Astrocyte (in vitro differentiated cells and primary cell): ENCODE results near the gene HTR3B. TPM values are rescaled to one million over a fixed set of nuclear protein-coding genes. Genes with fewer than 3 reads are reported as not detected.
A peak's percentile ranks its signal among the peaks of the same experiment; 100 is the strongest.

Source experiments
- DNase-seq: peaks from one replicate; pipeline ENCODE4 v3.0.0-alpha.2; 2010; ENCODE audit warnings: low read depth
- FAIRE-seq: peaks from 2 replicates; lab custom pipeline; 2011; peaks lifted over from hg19 to GRCh38; lab: Jason Lieb, UNC
- H2AFZ ChIP-seq: 2 replicates; pipeline ENCODE4 v1.6.0; 2012; ENCODE audit warnings: low read depth, low read length, inconsistent platforms
- H3K27ac ChIP-seq: 2 replicates; pipeline ENCODE4 v1.5.1; 2011; ENCODE audit warnings: low read depth, low read length, inconsistent platforms
- H3K27me3 ChIP-seq: 2 replicates; pipeline ENCODE4 v1.6.0; 2011; ENCODE audit warnings: low read length, inconsistent platforms; ENCODE audit not compliant: insufficient read depth
- H3K36me3 ChIP-seq: 2 replicates; pipeline ENCODE4 v1.5.1; 2011; ENCODE audit warnings: low read length, inconsistent platforms; ENCODE audit not compliant: insufficient read depth
- H3K4me1 ChIP-seq: 2 replicates; pipeline ENCODE4 v1.5.1; 2011; ENCODE audit warnings: low read length, inconsistent platforms; ENCODE audit not compliant: insufficient read depth
- H3K4me2 ChIP-seq: 2 replicates; pipeline ENCODE4 v1.6.0; 2012; ENCODE audit warnings: low read length, inconsistent platforms
- H3K4me3 ChIP-seq: 2 replicates; pipeline ENCODE4 v1.5.1; 2011; ENCODE audit warnings: low read depth, mild to moderate bottlenecking, low read length, inconsistent platforms; ENCODE audit not compliant: insufficient read depth
- H3K79me2 ChIP-seq: 2 replicates; pipeline ENCODE4 v1.6.0; 2012; ENCODE audit warnings: mild to moderate bottlenecking, low read length, inconsistent platforms; ENCODE audit not compliant: insufficient read depth
- H3K9ac ChIP-seq: 2 replicates; pipeline ENCODE4 v1.6.0; 2012; ENCODE audit warnings: mild to moderate bottlenecking, low read length, inconsistent platforms
- H3K9me3 ChIP-seq: 2 replicates; pipeline ENCODE4 v1.5.1; 2012; ENCODE audit warnings: low read depth, mild to moderate bottlenecking, low read length, inconsistent platforms; ENCODE audit not compliant: insufficient read depth
- H4K20me1 ChIP-seq: 2 replicates; pipeline ENCODE4 v1.6.0; 2012; ENCODE audit warnings: low read length, inconsistent platforms; ENCODE audit not compliant: insufficient read depth
- H3K27ac Mint-ChIP-seq: one replicate; pipeline ENCODE4 v1.8.0; 2021; ENCODE audit warnings: mild to moderate bottlenecking, mixed read lengths; ENCODE audit not compliant: unreplicated experiment
- H3K27me3 Mint-ChIP-seq: one replicate; pipeline ENCODE4 v1.8.0; 2021; ENCODE audit warnings: low read depth, mixed read lengths; ENCODE audit not compliant: unreplicated experiment
- H3K36me3 Mint-ChIP-seq: one replicate; pipeline ENCODE4 v1.8.0; 2021; ENCODE audit warnings: low read depth, mixed read lengths; ENCODE audit not compliant: unreplicated experiment
- H3K4me1 Mint-ChIP-seq: one replicate; pipeline ENCODE4 v1.8.0; 2021; ENCODE audit warnings: low read depth, mixed read lengths; ENCODE audit not compliant: unreplicated experiment
- H3K4me3 Mint-ChIP-seq: one replicate; pipeline ENCODE4 v1.8.0; 2021; ENCODE audit warnings: mild to moderate bottlenecking, moderate library complexity, mixed read lengths; ENCODE audit not compliant: unreplicated experiment
- H3K9me3 Mint-ChIP-seq: one replicate; pipeline ENCODE4 v1.8.0; 2021; ENCODE audit warnings: mild to moderate bottlenecking, mixed read lengths; ENCODE audit not compliant: unreplicated experiment
- CTCF ChIP-seq: IDR thresholded peaks from 2 replicates; pipeline ENCODE4 v1.5.1; 2011; ENCODE audit warnings: low read depth, mild to moderate bottlenecking, inconsistent platforms, low read length, moderate library complexity; ENCODE audit not compliant: insufficient read depth
- EZH2 ChIP-seq: IDR thresholded peaks from 2 replicates; pipeline ENCODE4 v1.6.1; 2012; ENCODE audit warnings: mild to moderate bottlenecking, low read length, inconsistent platforms; ENCODE audit not compliant: insufficient read depth
- total RNA-seq: library from RNA; stranded (reverse); gene quantifications from 2 replicates; pipeline ENCODE4 v1.2.1, GENCODE V29; 2021

The HTR3B gene
- total RNA-seq, 1 donor from 2014 or later, result not detected

- Histone ChIP-seq H2AFZ (no peak overlapping the region), H3K36me3 (no peaks in the 10 kb centered on the region), H4K20me1 (no peaks in the 10 kb centered on the region), H3K27me3 (peaks cover 2% of the 10 kb centered on the region), H3K4me2 (no peak overlapping the region), H3K27ac (no peak overlapping the region), H3K9me3 (no peaks in the 10 kb centered on the region), H3K9ac (no peak overlapping the region), H3K4me1 (no peaks in the 10 kb centered on the region), H3K4me3 (no peak overlapping the region), H3K79me2 (no peaks in the 10 kb centered on the region)
- no peak overlapping the region for H3K4me3 Mint-ChIP-seq
- H3K9me3 Mint-ChIP-seq, result no peaks in the 10 kb centered on the region
- DNase-seq, result no peak
- peaks cover 2% of the 10 kb centered on the region for H3K4me1 Mint-ChIP-seq
- TF ChIP-seq CTCF, result peak; percentile 81
- TF ChIP-seq EZH2, result no peak
- H3K27ac Mint-ChIP-seq, result no peak overlapping the region
- H3K36me3 Mint-ChIP-seq, result no peaks in the 10 kb centered on the region
- peaks cover 2% of the 10 kb centered on the region for H3K27me3 Mint-ChIP-seq
- FAIRE-seq, result no peak
Measured at GRCh38 chr11:113896156-113896879, 8.3 kb upstream of the HTR3B start.

GRCh38 chr11:113901141-113901540 lies 3.5 kb upstream of the HTR3B start:
- no peaks in the 10 kb centered on the region for H3K4me1 Mint-ChIP-seq
- no peak overlapping the region for H3K4me3 Mint-ChIP-seq
- Histone ChIP-seq H3K9ac (no peak overlapping the region), H3K27ac (no peak overlapping the region), H4K20me1 (no peaks in the 10 kb centered on the region), H3K4me3 (no peak overlapping the region), H2AFZ (no peak overlapping the region), H3K4me1 (no peaks in the 10 kb centered on the region), H3K79me2 (no peaks in the 10 kb centered on the region), H3K4me2 (no peak overlapping the region), H3K9me3 (no peaks in the 10 kb centered on the region), H3K27me3 (no peaks in the 10 kb centered on the region), H3K36me3 (no peaks in the 10 kb centered on the region)
- TF ChIP-seq CTCF, result no peak
- TF ChIP-seq EZH2, result no peak
- DNase-seq (no peak), FAIRE-seq (no peak)
- H3K27ac Mint-ChIP-seq, result no peak overlapping the region
- H3K27me3 Mint-ChIP-seq, result peaks cover 2% of the 10 kb centered on the region
- H3K9me3 Mint-ChIP-seq, result no peaks in the 10 kb centered on the region
- no peaks in the 10 kb centered on the region for H3K36me3 Mint-ChIP-seq

DNA sequence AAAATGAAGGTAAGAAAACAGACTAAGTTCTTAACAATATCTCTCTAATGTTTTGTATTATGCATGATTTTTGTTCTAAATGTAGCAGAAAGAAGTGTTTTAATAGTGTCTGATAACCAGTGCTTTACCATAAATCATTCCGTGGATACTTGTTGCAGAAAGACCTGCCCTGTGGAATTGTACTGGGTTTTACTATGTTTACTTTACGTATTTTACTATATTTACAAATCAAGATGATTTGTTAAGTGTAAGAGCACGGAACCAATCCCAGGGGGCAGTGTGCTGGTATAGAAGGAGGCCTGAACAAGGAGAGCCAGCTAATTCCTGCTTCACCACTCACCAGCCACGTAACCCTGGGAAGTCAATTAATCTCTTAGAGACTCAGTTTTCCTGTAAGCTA lies 1.4 kb downstream of the HTR3B start:
- no peak for DNase-seq
- Histone ChIP-seq H3K27me3 (peaks cover 20% of the 10 kb centered on the region), H3K4me2 (no peak overlapping the region), H2AFZ (no peak overlapping the region), H3K9me3 (no peaks in the 10 kb centered on the region), H4K20me1 (no peaks in the 10 kb centered on the region), H3K4me1 (no peaks in the 10 kb centered on the region), H3K79me2 (no peaks in the 10 kb centered on the region), H3K4me3 (no peak overlapping the region), H3K36me3 (no peaks in the 10 kb centered on the region), H3K27ac (no peak overlapping the region), H3K9ac (no peak overlapping the region)
- no peak for TF ChIP-seq EZH2
- TF ChIP-seq CTCF, result no peak
- peaks cover 11% of the 10 kb centered on the region for H3K4me1 Mint-ChIP-seq
- no peaks in the 10 kb centered on the region for H3K36me3 Mint-ChIP-seq
- H3K27me3 Mint-ChIP-seq, result peaks cover 6% of the 10 kb centered on the region
- no peak overlapping the region for H3K4me3 Mint-ChIP-seq
- no peaks in the 10 kb centered on the region for H3K9me3 Mint-ChIP-seq
- H3K27ac Mint-ChIP-seq, result no peak overlapping the region
- FAIRE-seq, result no peak
